ENCODE measurements around the gene NIP7. TPM values are rescaled to one million over a fixed set of nuclear protein-coding genes. Genes with fewer than 3 reads are reported as not detected.

NIP7 gene
- total RNA-seq, 2 experiments from 2014 or later: 43.3 to 47.1 TPM

- peaks cover 28% of the 10 kb centered on the region for H3K4me1 Mint-ChIP-seq (ENCODE audit: low read depth)
- H3K9me3 Mint-ChIP-seq: no peaks in the 10 kb centered on the region
- no peaks in the 10 kb centered on the region for H3K27me3 Mint-ChIP-seq
- H3K4me3 Mint-ChIP-seq: no peak overlapping the region
- no peak overlapping the region for H3K27ac Mint-ChIP-seq
- CTCF ChIA-PET: interaction anchor here (0.7 kb wide), 1 partner anchor 20 kb away, joined by 3 read pairs; no protein-coding TSS in a partner anchor
- DNase-seq: no peak
- POLR2A ChIA-PET: interaction anchor here (0.8 kb wide), 1 partner anchor 10 kb away, joined by 3 read pairs; the partner anchor contains the start of gene TERF2
- H3K36me3 Mint-ChIP-seq: peaks cover 35% of the 10 kb centered on the region
- intact Hi-C loops (cut with micrococcal nuclease): no loop called here
These were observed 37.0 kb downstream of the NIP7 start for GRCh38 chr16:69376393-69377059.

- intact Hi-C loops (cut with micrococcal nuclease): no loop called here
- Mint-ChIP-seq H3K36me3 (peaks cover 38% of the 10 kb centered on the region), H3K27ac (peak overlapping the region; percentile 65), H3K9me3 (no peaks in the 10 kb centered on the region), H3K4me3 (no peak overlapping the region), H3K27me3 (no peaks in the 10 kb centered on the region), H3K4me1 (ENCODE audit: low read depth) (peaks cover 37% of the 10 kb centered on the region)
- no peak for DNase-seq
- ChIA-PET CTCF (interaction anchor here (0.6 to 2.2 kb wide), 3 partner anchors 18 to 603 kb away, joined by 3 to 14 read pairs (median 5); no protein-coding TSS in a partner anchor), POLR2A (no interaction called here)
These were observed 38.5 kb downstream of the NIP7 start for GRCh38 chr16:69378036-69378435.

- Mint-ChIP-seq H3K9me3 (no peaks in the 10 kb centered on the region), H3K4me3 (no peak overlapping the region), H3K4me1 (ENCODE audit: low read depth) (peaks cover 40% of the 10 kb centered on the region), H3K27ac (peak overlapping the region; percentile 71), H3K36me3 (peaks cover 42% of the 10 kb centered on the region), H3K27me3 (no peaks in the 10 kb centered on the region)
- no peak for DNase-seq
- POLR2A ChIA-PET: no interaction called here
- CTCF ChIA-PET: interaction anchor here (0.6 to 2.2 kb wide), 4 partner anchors 17 to 376 kb away, joined by 3 to 14 read pairs (median 5); partner anchors contain the start of gene NOB1
- intact Hi-C loops (cut with micrococcal nuclease): no loop called here
These were observed 39.2 kb downstream of the NIP7 start for GRCh38 chr16:69378760-69379159.

- peak overlapping the region; percentile 38 for H3K27ac Mint-ChIP-seq
- no peaks in the 10 kb centered on the region for H3K27me3 Mint-ChIP-seq
- ChIA-PET CTCF (interaction anchor here (2.0 kb wide), 1 partner anchor 15 kb away, joined by 6 read pairs; no protein-coding TSS in a partner anchor), POLR2A (interaction anchor here (0.7 to 0.8 kb wide), 2 partner anchors 15 to 260 kb away, joined by 3 read pairs; no protein-coding TSS in a partner anchor)
- intact Hi-C loops (cut with micrococcal nuclease): loop anchor here (2.0 kb wide), 1 partner anchor 14 kb away; no protein-coding TSS in a partner anchor
- no peak overlapping the region for H3K4me3 Mint-ChIP-seq
- no peak for DNase-seq
- H3K4me1 Mint-ChIP-seq (ENCODE audit: low read depth): peaks cover 53% of the 10 kb centered on the region
- peaks cover 46% of the 10 kb centered on the region for H3K36me3 Mint-ChIP-seq
- H3K9me3 Mint-ChIP-seq: no peaks in the 10 kb centered on the region
These were observed 41.7 kb downstream of the NIP7 start for GRCh38 chr16:69381231-69381630.

- intact Hi-C loops (cut with micrococcal nuclease): no loop called here
- no peak for DNase-seq
- ChIA-PET CTCF (interaction anchor here (2.0 kb wide), 1 partner anchor 14 kb away, joined by 6 read pairs; no protein-coding TSS in a partner anchor), POLR2A (interaction anchor here (3.1 kb wide), 1 partner anchor 372 kb away, joined by 10 read pairs; the partner anchor contains the start of gene NOB1)
- H3K9me3 Mint-ChIP-seq: no peaks in the 10 kb centered on the region
- H3K4me1 Mint-ChIP-seq (ENCODE audit: low read depth): peaks cover 53% of the 10 kb centered on the region
- peak overlapping the region; percentile 65 for H3K27ac Mint-ChIP-seq
- no peaks in the 10 kb centered on the region for H3K27me3 Mint-ChIP-seq
- no peak overlapping the region for H3K4me3 Mint-ChIP-seq
- peaks cover 43% of the 10 kb centered on the region for H3K36me3 Mint-ChIP-seq
These were observed 42.8 kb downstream of the NIP7 start for GRCh38 chr16:69382421-69382820.

- peaks cover 32% of the 10 kb centered on the region for H3K4me1 Mint-ChIP-seq (ENCODE audit: low read depth)
- intact Hi-C loops (cut with micrococcal nuclease): loop anchor here (1.0 kb wide), 2 partner anchors 46 to 179 kb away; partner anchors contain the start of genes COG8 and NIP7
- no peaks in the 10 kb centered on the region for H3K27me3 Mint-ChIP-seq
These were observed 45.4 kb downstream of the NIP7 start for GRCh38 chr16:69384974-69385373.

GRCh38 chr16:69386596-69386995 lies 47.0 kb downstream of the NIP7 start:
- H3K9me3 Mint-ChIP-seq: no peaks in the 10 kb centered on the region
- ChIA-PET POLR2A (interaction anchor here (0.6 to 1.0 kb wide), 5 partner anchors 9 to 56 kb away, joined by 3 read pairs; partner anchors contain the start of gene PDF), CTCF (interaction anchor here (2.4 kb wide), 1 partner anchor 10 kb away, joined by 16 read pairs; no protein-coding TSS in a partner anchor)
- H3K36me3 Mint-ChIP-seq: peaks cover 20% of the 10 kb centered on the region
- H3K27ac Mint-ChIP-seq: no peak overlapping the region
- peak overlapping the region; percentile 93 for H3K4me3 Mint-ChIP-seq
- intact Hi-C loops (cut with micrococcal nuclease): loop anchor here (1.0 kb wide), 1 partner anchor 38 kb away; the partner anchor contains the start of gene CYB5B
- peaks cover 28% of the 10 kb centered on the region for H3K4me1 Mint-ChIP-seq (ENCODE audit: low read depth)
- no peak for DNase-seq
- H3K27me3 Mint-ChIP-seq: no peaks in the 10 kb centered on the region

More at GRCh38 chr16:69384974-69385373, 45.4 kb downstream of the NIP7 start:
- H3K36me3 Mint-ChIP-seq: peaks cover 26% of the 10 kb centered on the region
- peak overlapping the region; percentile 92 for H3K27ac Mint-ChIP-seq
- no peak for DNase-seq
- ChIA-PET CTCF (interaction anchor here (1.0 to 3.1 kb wide), 2 partner anchors 11 to 45 kb away, joined by 5 to 17 read pairs; no protein-coding TSS in a partner anchor), POLR2A (interaction anchor here (2.1 to 3.1 kb wide), 2 partner anchors 45 to 369 kb away, joined by 8 to 10 read pairs; partner anchors contain the start of genes COG8, NIP7 and NOB1)
- no peaks in the 10 kb centered on the region for H3K9me3 Mint-ChIP-seq
- peak overlapping the region; percentile 93 for H3K4me3 Mint-ChIP-seq

Other genes with a start within 250 kb of the NIP7 start
- gene HAS3, start 234.1 kb upstream of the NIP7 start, total RNA-seq: under 1 TPM; 0.10 to 0.21 TPM
- gene CHTF8, start 207.2 kb upstream of the NIP7 start, total RNA-seq: 100 to 1,000 TPM; 120 to 132 TPM
- gene UTP4, start 207.1 kb upstream of the NIP7 start, total RNA-seq: 100 to 1,000 TPM; 104 to 106 TPM
- 10 to 100 TPM; 19.8 to 20.1 TPM for gene SNTB2, start 152.6 kb upstream of the NIP7 start, total RNA-seq
- gene VPS4A, start 28.4 kb upstream of the NIP7 start, total RNA-seq: 10 to 100 TPM; 32.1 to 33.0 TPM
- 10 to 100 TPM; 16.2 to 17.6 TPM for gene PDF, start 9.2 kb upstream of the NIP7 start, total RNA-seq
- 10 to 100 TPM; 25.4 to 27.9 TPM for gene COG8, start 208 bp upstream of the NIP7 start, total RNA-seq
- gene TMED6, start 12.0 kb downstream of the NIP7 start, total RNA-seq: under 1 TPM; 0.58 to 0.86 TPM
- gene TERF2, start 46.2 kb downstream of the NIP7 start, total RNA-seq: 10 to 100 TPM; 39.5 to 42.5 TPM
- 100 to 1,000 TPM; 147 to 152 TPM for gene CYB5B, start 84.8 kb downstream of the NIP7 start, total RNA-seq
- 10 to 100 TPM; 28.2 to 32.7 TPM for gene NFAT5, start 226.2 kb downstream of the NIP7 start, total RNA-seq